ENCODE results near the gene TSTD1. TPM values are rescaled to one million over a fixed set of nuclear protein-coding genes. Genes with fewer than 3 reads are reported as not detected.
"Not testable (repeated sequence)": the region's sequence is repeated elsewhere in the genome, so short reads cannot be mapped to it uniquely, and the experiment has no call there.

The TSTD1 gene
- polyA plus RNA-seq, 3 donors = 9.9 to 20.3 (median 11.8) TPM

GRCh38 chr1:161016683-161017082, 22.1 kb downstream of the TSTD1 start:
- H3K4me1 ChIP-seq (ENCODE audit: control insufficient read depth in 1 of 2, insufficient read depth in 2 of 2, low read length in 2 of 2) = peaks cover 73 to 80% of the 10 kb centered on the region in 2 donors
- H3K27me3 Mint-ChIP-seq (ENCODE audit: low read depth in 3 of 3); H3K9me3 Mint-ChIP-seq; H3K27ac ChIP-seq (ENCODE audit: low read depth in 1 of 2, low read length in 2 of 2); H3K36me3 Mint-ChIP-seq; H3K36me3 ChIP-seq (replicated peaks in 1 of 2; ENCODE audit: control insufficient read depth in 1 of 2, insufficient read depth in 2 of 2, low read length in 2 of 2); H3K4me3 Mint-ChIP-seq; H2AFZ ChIP-seq (ENCODE audit: insufficient read depth, low read depth, low read length, poor library complexity, severe bottlenecking); H3K4me3 ChIP-seq (replicated peaks in 1 of 3; ENCODE audit: low read depth in 2 of 3, low read length in 3 of 3); intact Hi-C loops (cut with micrococcal nuclease); H4K20me1 ChIP-seq (ENCODE audit: insufficient read depth, low read length); H3K4me2 ChIP-seq (replicated peaks; ENCODE audit: extremely low read depth, low read length, poor library complexity, severe bottlenecking); H3K27me3 ChIP-seq (ENCODE audit: control insufficient read depth in 2 of 2, insufficient read depth in 2 of 2, low read length in 2 of 2); H3K9ac ChIP-seq (ENCODE audit: insufficient read depth, low read length, poor library complexity, severe bottlenecking); H3K9me3 ChIP-seq (replicated peaks in 1 of 2; ENCODE audit: control insufficient read depth in 1 of 2, insufficient read depth in 1 of 2, low read length in 2 of 2): not testable (repeated sequence)
- WGBS (ENCODE audit: insufficient coverage) = 40% methylated on average over 1 of the region's 1 CpG
- DNase-seq = peak in 1 of 3 donors; percentile 56
- peak overlapping the region in 6 of 7 donors; percentile 43 to 96 (median 79) for H3K27ac Mint-ChIP-seq
- H3K4me1 Mint-ChIP-seq = peaks cover 76% of the 10 kb centered on the region
- H3K79me2 ChIP-seq (ENCODE audit: insufficient read depth, low read length) = peaks cover 50% of the 10 kb centered on the region

GRCh38 chr1:161013488-161014230, 25.1 kb downstream of the TSTD1 start:
- peak overlapping the region; percentile 96 to 99 (median 98) for H3K27ac Mint-ChIP-seq
- Histone ChIP-seq H3K9me3 (replicated peaks in 1 of 2; ENCODE audit: control insufficient read depth in 1 of 2, insufficient read depth in 1 of 2, low read length in 2 of 2) (no peaks in the 10 kb centered on the region), H4K20me1 (ENCODE audit: insufficient read depth, low read length) (no peaks in the 10 kb centered on the region), H2AFZ (ENCODE audit: insufficient read depth, low read depth, low read length, poor library complexity, severe bottlenecking) (peak overlapping the region; percentile 60), H3K27me3 (ENCODE audit: control insufficient read depth in 2 of 2, insufficient read depth in 2 of 2, low read length in 2 of 2) (no peaks in the 10 kb centered on the region), H3K79me2 (ENCODE audit: insufficient read depth, low read length) (peaks cover 68% of the 10 kb centered on the region), H3K27ac (ENCODE audit: low read depth in 1 of 2, low read length in 2 of 2) (peak overlapping the region; percentile 92 to 94), H3K4me3 (replicated peaks in 1 of 3; ENCODE audit: low read depth in 2 of 3, low read length in 3 of 3) (peak overlapping the region; percentile 28 to 71 (median 30)), H3K36me3 (replicated peaks in 1 of 2; ENCODE audit: control insufficient read depth in 1 of 2, insufficient read depth in 2 of 2, low read length in 2 of 2) (no peaks in the 10 kb centered on the region), H3K4me1 (ENCODE audit: control insufficient read depth in 1 of 2, insufficient read depth in 2 of 2, low read length in 2 of 2) (peaks cover 47 to 61% of the 10 kb centered on the region in 2 donors), H3K9ac (ENCODE audit: insufficient read depth, low read length, poor library complexity, severe bottlenecking) (peak overlapping the region; percentile 68), H3K4me2 (replicated peaks; ENCODE audit: extremely low read depth, low read length, poor library complexity, severe bottlenecking) (peak overlapping the region; percentile 76)
- whole genome bisulfite sequencing (ENCODE audit: insufficient coverage) = 0% methylated on average over 9 of the region's 15 CpGs
- peaks cover 3 to 20% of the 10 kb centered on the region in 2 donors for H3K36me3 Mint-ChIP-seq
- peak; percentile 88 to 96 (median 93) for DNase-seq
- no peaks in the 10 kb centered on the region for H3K9me3 Mint-ChIP-seq
- peak overlapping the region; percentile 82 to 91 for H3K4me3 Mint-ChIP-seq
- H3K4me1 Mint-ChIP-seq = peaks cover 54% of the 10 kb centered on the region
- TF ChIP-seq CTCF (IDR thresholded peaks at IDR 0.05) = no peak
- H3K27me3 Mint-ChIP-seq (ENCODE audit: low read depth in 3 of 3) = no peaks in the 10 kb centered on the region
- intact Hi-C loops (cut with micrococcal nuclease) = no loop called here

Measured in CD14-positive monocyte (primary cell).